ENCODE measurements around the gene TCF4.

DNA sequence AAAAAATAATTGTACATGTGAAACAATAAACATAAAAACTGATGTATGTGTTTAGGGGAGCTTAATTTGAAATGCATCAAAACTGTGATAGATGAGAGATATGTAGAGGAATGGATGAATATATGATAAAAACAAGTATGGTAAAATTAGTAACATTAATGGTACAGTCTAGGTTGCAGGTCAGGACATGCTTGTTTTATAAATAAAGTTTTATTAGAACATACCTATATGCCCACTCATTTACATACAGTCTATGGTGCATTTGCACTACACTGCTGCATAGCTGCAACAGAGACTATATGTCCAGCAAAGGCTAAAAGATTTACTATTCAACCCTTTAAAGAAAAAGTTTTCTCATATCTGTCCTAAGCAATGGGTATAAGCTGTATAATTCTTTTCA is 392.1 kb downstream of the TCF4 start:
- TF ChIP-seq POLR2A (IDR thresholded peaks at IDR 0.05), result no peak
- TF ChIP-seq, protein P1, sequence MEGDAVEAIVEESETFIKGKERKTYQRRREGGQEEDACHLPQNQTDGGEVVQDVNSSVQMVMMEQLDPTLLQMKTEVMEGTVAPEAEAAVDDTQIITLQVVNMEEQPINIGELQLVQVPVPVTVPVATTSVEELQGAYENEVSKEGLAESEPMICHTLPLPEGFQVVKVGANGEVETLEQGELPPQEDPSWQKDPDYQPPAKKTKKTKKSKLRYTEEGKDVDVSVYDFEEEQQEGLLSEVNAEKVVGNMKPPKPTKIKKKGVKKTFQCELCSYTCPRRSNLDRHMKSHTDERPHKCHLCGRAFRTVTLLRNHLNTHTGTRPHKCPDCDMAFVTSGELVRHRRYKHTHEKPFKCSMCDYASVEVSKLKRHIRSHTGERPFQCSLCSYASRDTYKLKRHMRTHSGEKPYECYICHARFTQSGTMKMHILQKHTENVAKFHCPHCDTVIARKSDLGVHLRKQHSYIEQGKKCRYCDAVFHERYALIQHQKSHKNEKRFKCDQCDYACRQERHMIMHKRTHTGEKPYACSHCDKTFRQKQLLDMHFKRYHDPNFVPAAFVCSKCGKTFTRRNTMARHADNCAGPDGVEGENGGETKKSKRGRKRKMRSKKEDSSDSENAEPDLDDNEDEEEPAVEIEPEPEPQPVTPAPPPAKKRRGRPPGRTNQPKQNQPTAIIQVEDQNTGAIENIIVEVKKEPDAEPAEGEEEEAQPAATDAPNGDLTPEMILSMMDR (IDR thresholded peaks at IDR 0.05), result no peak
- no peak for TF ChIP-seq EP300 (IDR thresholded peaks at IDR 0.05)
- no peak for TF ChIP-seq POLR2AphosphoS5 (IDR thresholded peaks at IDR 0.05)

Data from stomach (tissue), 4 donors.